ENCODE measurements around the gene IKBKE.

GRCh38 chr1:206497363-206497762 lies 27.1 kb downstream of the IKBKE start:
- TF ChIP-seq TAF1 (IDR thresholded peaks at IDR 0.05; ENCODE audit: low read depth) (no peak), CTCF (IDR thresholded peaks at IDR 0.05; ENCODE audit: poor library complexity, severe bottlenecking) (no peak), EZH2 (IDR thresholded peaks at IDR 0.05; ENCODE audit: borderline replicate concordance, insufficient read depth, low read length, poor library complexity, severe bottlenecking) (no peak), MXI1 (conservative IDR thresholded peaks at IDR 0.05; ENCODE audit: poor library complexity, severe bottlenecking) (no peak), POLR2AphosphoS5 (IDR thresholded peaks at IDR 0.05) (no peak)
